AG08395 (cell line): ENCODE data around the gene WDR37.
"Not testable (repeated sequence)": the region's sequence is repeated elsewhere in the genome, so short reads cannot be mapped to it uniquely, and the experiment has no call there.

Experiments used
- DNase-seq: peaks from one replicate; pipeline ENCODE4 v3.0.0; 2012; ENCODE audit warnings: mixed read lengths, low spot score

The WDR37 gene

GRCh38 chr10:1041514-1041913 is 14.7 kb upstream of the WDR37 start:
- DNase-seq: no peak

- no peak for DNase-seq
Observed at GRCh38 chr10:1043532-1043995, 12.6 kb upstream of the WDR37 start.

- no peak for DNase-seq
Observed at GRCh38 chr10:1044146-1044545, 12.0 kb upstream of the WDR37 start.

GRCh38 chr10:1044964-1045363 is 11.2 kb upstream of the WDR37 start:
- no peak for DNase-seq

GRCh38 chr10:1045415-1045814 is 10.8 kb upstream of the WDR37 start:
- no peak for DNase-seq

GRCh38 chr10:1047937-1048336 is 8.2 kb upstream of the WDR37 start:
- DNase-seq: no peak

- DNase-seq: no peak
Observed at GRCh38 chr10:1048349-1048731, 7.8 kb upstream of the WDR37 start.

GRCh38 chr10:1048732-1049424 is 7.3 kb upstream of the WDR37 start, which contains the start of gene IDI1:
IDI1 (minus strand) TSS chr10:1049119; CDS start chr10:1049003, 116 bp downstream.
- peak; percentile 98 for DNase-seq

GRCh38 chr10:1049425-1049958 is 6.7 kb upstream of the WDR37 start:
- no peak for DNase-seq

GRCh38 chr10:1050145-1050544 is 6.0 kb upstream of the WDR37 start:
- no peak for DNase-seq

- no peak for DNase-seq
Observed at GRCh38 chr10:1050554-1050953, 5.6 kb upstream of the WDR37 start.

GRCh38 chr10:1054684-1055083 is 1.5 kb upstream of the WDR37 start:
- no peak for DNase-seq

- DNase-seq: no peak
Observed at GRCh38 chr10:1057106-1057657, 997 bp downstream of the WDR37 start.

- DNase-seq: no peak
Observed at GRCh38 chr10:1058017-1058416, 1.8 kb downstream of the WDR37 start.

- no peak for DNase-seq
Observed at GRCh38 chr10:1059902-1060301, 3.7 kb downstream of the WDR37 start.

GRCh38 chr10:1061930-1062774 is 6.0 kb downstream of the WDR37 start:
- peak; percentile 35 for DNase-seq

- DNase-seq: no peak
Observed at GRCh38 chr10:1063232-1063865, 7.2 kb downstream of the WDR37 start.

- no peak for DNase-seq
Observed at GRCh38 chr10:1064964-1065247, 8.7 kb downstream of the WDR37 start.

- not testable (repeated sequence) for DNase-seq
Observed at GRCh38 chr10:1066734-1067133, 10.5 kb downstream of the WDR37 start.

GRCh38 chr10:1068380-1069361 is 12.5 kb downstream of the WDR37 start:
- DNase-seq: no peak

- no peak for DNase-seq
Observed at GRCh38 chr10:1070919-1071318, 14.7 kb downstream of the WDR37 start.
